Endothelial cell of umbilical vein (primary cell): ENCODE results near the gene DLX3.

Source experiments
- EZH2 ChIP-seq: IDR thresholded peaks from 2 replicates; pipeline ENCODE4 v1.6.1; 2012; ENCODE audit warnings: borderline replicate concordance, low read depth, mild to moderate bottlenecking, moderate library complexity, low read length, inconsistent platforms; ENCODE audit not compliant: severe bottlenecking
- JUN ChIP-seq: IDR thresholded peaks from 2 replicates; pipeline ENCODE4 v1.6.1; 2011; ENCODE audit warnings: borderline replicate concordance, low read depth; ENCODE audit not compliant: insufficient read length, insufficient read depth
- TF ChIP-seq, protein P1 (sequence below): IDR thresholded peaks from 2 replicates; pipeline ENCODE4 v1.6.1; 2011; ENCODE audit not compliant: insufficient read depth, insufficient read length
- TF ChIP-seq, protein P2 (sequence below), 2 donors: IDR thresholded peaks; 1 replicate in 1 of 2; 2 replicates in 1 of 2; pipeline ENCODE4 v1.5.1; 2011; ENCODE audit warnings: low read length in 2 of 2, mild to moderate bottlenecking in 2 of 2, moderate library complexity in 2 of 2, control low read depth in 1 of 2, inconsistent platforms in 1 of 2, low read depth in 1 of 2; ENCODE audit not compliant: insufficient read depth in 1 of 2; ENCODE audit errors: extremely low read depth in 1 of 2

DNA sequence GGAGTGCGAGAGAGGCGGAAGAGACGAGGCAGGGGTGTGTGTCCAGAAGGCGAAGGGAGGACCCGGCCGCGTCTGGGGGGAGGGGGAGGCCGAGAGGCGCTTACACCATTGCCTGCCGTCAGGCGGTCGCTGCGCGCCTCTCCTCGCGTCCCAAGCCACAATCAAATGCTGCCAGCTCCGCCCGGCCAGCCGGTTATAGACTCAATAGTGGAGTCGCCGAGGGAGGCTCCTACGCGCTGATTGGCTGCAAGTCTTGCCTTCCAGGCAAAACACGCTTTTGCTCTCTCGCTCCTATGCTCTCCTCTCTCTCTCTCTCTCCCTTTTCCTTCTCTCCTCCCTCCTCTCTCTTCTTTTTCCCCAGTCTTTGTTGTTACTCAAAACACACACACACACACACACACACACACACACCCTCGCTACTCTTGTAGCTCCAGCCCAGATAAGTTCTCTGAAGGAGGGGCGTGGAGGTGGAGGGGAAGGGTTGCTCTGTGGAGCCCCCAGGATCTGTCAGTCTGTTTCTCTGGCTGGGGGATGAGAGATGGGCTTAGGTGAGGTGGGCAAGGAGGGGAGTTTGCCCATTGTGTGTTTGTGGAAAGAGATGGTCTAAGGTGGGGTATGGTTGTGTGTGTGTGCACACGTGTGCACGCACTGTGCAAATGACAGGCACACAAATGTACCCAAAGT lies at the start of gene DLX3:
- TF ChIP-seq, protein P1, sequence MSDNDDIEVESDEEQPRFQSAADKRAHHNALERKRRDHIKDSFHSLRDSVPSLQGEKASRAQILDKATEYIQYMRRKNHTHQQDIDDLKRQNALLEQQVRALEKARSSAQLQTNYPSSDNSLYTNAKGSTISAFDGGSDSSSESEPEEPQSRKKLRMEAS: no peak
- TF ChIP-seq, protein P2, sequence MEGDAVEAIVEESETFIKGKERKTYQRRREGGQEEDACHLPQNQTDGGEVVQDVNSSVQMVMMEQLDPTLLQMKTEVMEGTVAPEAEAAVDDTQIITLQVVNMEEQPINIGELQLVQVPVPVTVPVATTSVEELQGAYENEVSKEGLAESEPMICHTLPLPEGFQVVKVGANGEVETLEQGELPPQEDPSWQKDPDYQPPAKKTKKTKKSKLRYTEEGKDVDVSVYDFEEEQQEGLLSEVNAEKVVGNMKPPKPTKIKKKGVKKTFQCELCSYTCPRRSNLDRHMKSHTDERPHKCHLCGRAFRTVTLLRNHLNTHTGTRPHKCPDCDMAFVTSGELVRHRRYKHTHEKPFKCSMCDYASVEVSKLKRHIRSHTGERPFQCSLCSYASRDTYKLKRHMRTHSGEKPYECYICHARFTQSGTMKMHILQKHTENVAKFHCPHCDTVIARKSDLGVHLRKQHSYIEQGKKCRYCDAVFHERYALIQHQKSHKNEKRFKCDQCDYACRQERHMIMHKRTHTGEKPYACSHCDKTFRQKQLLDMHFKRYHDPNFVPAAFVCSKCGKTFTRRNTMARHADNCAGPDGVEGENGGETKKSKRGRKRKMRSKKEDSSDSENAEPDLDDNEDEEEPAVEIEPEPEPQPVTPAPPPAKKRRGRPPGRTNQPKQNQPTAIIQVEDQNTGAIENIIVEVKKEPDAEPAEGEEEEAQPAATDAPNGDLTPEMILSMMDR (IDR thresholded peaks at IDR 0.05; ENCODE audit: extremely low read depth in 1 of 2, insufficient read depth in 1 of 2, low read depth in 1 of 2, low read length in 2 of 2): no peak
- no peak for TF ChIP-seq JUN
- TF ChIP-seq EZH2: no peak
